GM12891 (cell line): ENCODE results near the gene USP31.

Experiments
- POLR2A ChIP-seq: IDR thresholded peaks from 2 replicates; pipeline ENCODE4 v1.6.1; 2011; ENCODE audit warnings: low read depth, low read length, control low read depth
- POLR2AphosphoS5 ChIP-seq: IDR thresholded peaks from 2 replicates; pipeline ENCODE4 v1.6.1; 2011; ENCODE audit warnings: low read depth, low read length, control low read depth
- TAF1 ChIP-seq: IDR thresholded peaks from 2 replicates; pipeline ENCODE4 v1.6.1; 2011; ENCODE audit warnings: low read depth, low read length, control low read depth

DNA sequence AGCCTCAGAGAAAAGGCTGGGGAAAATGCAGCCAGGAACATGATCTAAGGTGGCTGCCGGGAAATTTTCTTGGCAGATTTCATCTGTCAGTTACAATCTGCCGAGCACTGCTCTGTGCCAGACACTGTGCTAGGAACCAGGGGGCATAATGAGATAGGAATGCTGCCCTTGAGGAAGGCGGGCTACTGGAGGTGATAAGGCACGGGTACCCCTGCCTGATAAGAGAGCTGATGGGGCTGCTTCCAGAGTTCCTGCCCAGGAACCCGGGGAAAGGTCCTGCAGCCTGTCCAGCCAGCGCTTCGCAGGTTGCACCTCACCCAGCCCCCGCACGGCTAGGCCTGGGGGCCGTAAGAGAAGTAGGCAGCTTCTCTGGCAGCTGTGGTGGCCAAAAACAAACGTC lies 36.4 kb upstream of the USP31 start:
- TF ChIP-seq POLR2A (no peak), POLR2AphosphoS5 (no peak), TAF1 (no peak)
